NCI-H2196 treated with DMSO at 0.1 percent for 48 hours (cell line): Measurements from ENCODE around the gene CSF3R.
A peak's percentile ranks its signal among the peaks of the same experiment; 100 is the strongest.

ENCODE experiments used
- DNase-seq: peaks from one replicate; lab custom pipeline; 2025; ENCODE audit not compliant: unreplicated experiment; lab: John Stamatoyannopoulos, UW

Gene CSF3R

DNA sequence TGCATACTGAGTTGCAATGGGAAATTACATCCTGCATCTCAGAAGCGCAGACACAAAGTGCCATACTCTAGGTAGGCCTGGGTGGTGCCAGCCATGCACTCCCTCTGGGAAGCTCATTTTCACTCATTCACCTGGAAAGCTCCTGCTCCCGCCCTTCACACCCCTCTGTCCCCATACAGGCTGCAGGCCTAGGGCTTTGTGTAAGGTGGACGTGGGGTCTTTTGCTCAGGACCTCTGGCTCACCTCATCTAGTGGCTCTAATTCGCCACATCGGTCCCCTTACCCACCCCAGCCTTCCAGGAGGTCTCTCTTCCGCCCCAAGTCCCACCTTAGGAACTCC is 19.3 kb downstream of the CSF3R start:
- DNase-seq, result no peak

GRCh38 chr1:36458910-36459309 is 23.8 kb downstream of the CSF3R start:
- no peak for DNase-seq

DNA sequence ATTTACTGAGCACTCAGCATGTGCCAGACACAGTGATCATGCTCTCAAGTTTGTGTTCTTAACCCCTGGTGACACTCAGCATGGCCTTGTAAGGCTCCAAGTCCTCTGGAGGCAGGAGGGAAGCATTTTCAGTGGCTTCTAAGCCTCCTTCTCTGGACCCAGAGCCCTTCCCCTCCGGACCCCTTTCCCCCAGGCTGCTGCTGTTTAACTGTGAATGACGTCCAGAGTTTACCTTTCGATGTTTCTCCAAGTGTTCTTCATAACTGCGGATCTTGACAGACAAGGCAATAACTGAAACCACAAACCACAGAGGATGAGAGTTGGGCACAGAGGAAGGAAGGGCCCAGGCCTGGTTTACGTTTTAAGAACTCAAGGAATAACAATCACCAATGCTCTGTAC is 25.0 kb downstream of the CSF3R start:
- DNase-seq, result no peak

GRCh38 chr1:36456391-36456928 is 26.3 kb downstream of the CSF3R start:
- no peak for DNase-seq

GRCh38 chr1:36455386-36455785 is 27.3 kb downstream of the CSF3R start:
- DNase-seq, result no peak

GRCh38 chr1:36453600-36454388 is 28.9 kb downstream of the CSF3R start:
- no peak for DNase-seq

DNA sequence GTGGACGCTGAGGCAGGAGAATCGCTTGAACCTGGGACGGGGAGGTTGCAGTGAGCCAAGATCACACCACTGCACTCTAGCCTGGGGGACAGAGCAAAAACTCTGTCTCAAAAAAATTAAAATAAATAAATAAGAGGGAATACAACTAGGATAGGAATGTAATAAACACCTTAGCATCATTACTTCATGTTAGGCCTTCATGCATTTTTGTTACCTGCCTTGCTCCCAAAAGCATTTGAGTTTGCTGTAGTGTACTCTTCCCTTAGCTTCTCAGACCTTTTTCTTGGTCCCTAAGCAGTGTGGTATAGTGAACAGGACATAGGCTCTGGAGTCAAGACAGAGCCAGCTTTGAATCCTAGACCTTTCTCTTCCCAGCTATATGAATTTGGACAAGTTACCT is 29.7 kb downstream of the CSF3R start:
- no peak for DNase-seq

GRCh38 chr1:36450919-36451305 is 31.8 kb downstream of the CSF3R start:
- no peak for DNase-seq

- peak; percentile 96 for DNase-seq
Observed at GRCh38 chr1:36450270-36450918, 32.3 kb downstream of the CSF3R start, which contains the start of gene OSCP1. TSS of gene OSCP1 (minus strand) at chr1:36450451. CDS start at chr1:36450369, 82 bp downstream.

- DNase-seq, result no peak
Observed at GRCh38 chr1:36448530-36449056, 34.1 kb downstream of the CSF3R start.

GRCh38 chr1:36447450-36447849 is 35.3 kb downstream of the CSF3R start:
- DNase-seq, result no peak

DNA sequence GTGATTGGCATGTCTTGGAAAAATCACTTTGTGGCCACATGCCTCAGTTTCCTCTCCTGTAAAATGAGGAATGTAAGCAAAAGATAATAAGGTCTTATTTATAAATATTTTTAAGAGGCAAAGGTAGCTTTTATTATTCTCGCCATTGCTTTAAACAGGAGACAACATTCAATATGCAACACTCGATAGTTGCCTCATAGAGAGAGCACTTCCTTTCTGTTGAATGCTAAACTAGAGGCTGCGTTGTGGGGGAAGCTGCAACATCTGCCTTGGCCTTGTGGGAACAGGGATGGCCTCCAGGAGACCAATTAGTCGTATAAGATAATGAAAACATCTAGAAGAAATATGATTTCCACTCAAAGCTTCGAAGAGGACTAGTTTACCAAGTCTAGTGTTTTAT is 36.0 kb downstream of the CSF3R start:
- no peak for DNase-seq

DNA sequence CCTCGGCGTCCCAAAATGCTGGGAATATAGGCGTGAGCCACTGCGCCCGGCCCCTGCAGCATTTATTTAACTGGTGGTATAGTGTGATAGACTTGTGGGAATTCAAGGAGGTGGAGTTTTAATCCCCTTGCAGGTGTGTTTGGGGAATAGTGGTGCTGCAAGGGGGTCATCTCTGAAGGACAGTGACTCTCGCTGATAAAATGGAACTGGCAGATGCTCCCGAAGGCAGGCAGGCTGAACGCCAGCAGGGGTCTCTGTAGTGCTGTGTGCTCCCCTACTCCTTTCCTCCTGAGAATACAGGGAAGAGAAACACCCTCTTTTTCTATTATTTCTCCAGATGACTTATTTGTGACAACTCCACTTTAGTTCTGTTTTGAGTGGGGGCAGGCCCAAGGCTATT is 36.4 kb downstream of the CSF3R start:
- DNase-seq, result no peak

GRCh38 chr1:36443297-36443696 is 39.4 kb downstream of the CSF3R start:
- DNase-seq, result no peak

- no peak for DNase-seq
Observed at GRCh38 chr1:36442337-36442736, 40.4 kb downstream of the CSF3R start.

DNA sequence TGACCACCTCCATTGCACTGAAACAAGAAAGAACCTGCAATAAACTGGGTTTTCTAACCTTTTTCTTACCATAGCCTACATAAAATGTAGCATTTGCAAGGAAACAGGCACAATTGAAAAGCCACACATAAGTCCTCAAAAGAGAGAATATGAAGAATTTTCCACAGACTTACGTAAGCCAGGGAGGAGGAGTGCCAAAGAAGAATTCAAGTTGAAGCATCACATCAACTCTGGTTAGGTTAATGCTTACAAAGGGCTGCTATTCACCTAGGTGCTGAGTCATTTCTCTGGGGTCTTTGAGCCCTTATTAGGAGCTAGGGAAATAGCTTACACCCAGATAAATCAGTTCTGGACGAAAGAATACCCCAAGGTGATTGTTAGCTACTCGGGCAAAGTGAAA is 42.1 kb downstream of the CSF3R start:
- DNase-seq, result no peak

DNA sequence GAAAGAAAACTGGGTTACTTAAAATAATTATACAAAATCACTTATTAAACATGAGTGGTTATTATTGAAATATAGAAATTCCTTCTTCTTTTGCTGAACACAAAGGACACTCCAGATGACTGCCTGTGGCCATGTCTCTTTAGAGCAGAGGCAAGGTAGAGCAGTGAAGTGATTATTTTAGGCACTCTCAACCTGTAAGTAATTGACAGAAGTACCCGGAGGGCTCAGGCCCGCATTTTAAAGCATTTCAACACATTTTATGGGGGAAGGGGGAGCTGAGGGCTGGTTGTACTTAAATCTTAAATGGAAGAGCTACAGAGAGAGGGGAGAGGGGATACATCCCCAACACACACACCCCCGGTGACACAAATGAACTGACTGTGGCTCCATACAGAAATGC is 42.7 kb downstream of the CSF3R start:
- DNase-seq, result no peak

DNA sequence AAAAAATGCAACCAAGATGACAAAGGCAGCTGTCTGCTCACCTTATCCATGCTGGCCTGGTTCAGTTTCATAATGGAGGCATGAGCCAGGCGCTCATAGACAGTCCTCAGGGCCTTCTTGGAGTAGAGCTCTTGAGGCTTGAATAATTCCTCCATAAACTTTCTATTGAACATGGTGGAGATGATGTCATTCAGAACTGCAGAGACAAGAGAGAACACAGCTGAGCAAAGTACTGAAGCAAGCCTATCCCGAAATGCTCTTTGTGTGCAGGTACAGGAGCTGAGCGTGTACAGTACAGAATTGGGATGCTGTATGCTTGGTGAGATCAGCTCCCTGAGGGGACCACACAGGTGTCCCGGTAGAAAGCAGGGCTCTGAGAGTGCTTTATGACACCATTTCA is 44.0 kb downstream of the CSF3R start:
- DNase-seq, result no peak

DNA sequence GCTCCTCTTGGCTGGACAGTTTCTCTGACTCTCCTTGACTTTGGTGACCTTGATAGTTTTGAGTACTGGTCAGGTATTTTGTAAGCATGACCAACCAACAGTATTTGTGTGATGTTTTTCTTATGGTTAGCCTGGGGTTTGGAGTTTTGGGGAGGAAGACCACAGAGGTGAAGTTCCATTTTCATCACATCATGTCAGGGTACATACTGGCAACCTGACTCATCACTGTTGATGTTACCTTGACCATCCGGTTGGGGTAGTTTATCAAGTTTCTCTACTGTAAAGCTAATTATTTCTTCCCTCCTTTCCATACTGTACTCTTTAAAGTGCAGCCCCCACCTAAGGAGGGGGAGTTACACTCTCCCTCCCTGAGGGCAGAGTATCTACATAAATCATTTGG is 45.9 kb downstream of the CSF3R start:
- DNase-seq, result no peak

GRCh38 chr1:36433102-36433501 is 49.6 kb downstream of the CSF3R start:
- DNase-seq, result no peak

DNA sequence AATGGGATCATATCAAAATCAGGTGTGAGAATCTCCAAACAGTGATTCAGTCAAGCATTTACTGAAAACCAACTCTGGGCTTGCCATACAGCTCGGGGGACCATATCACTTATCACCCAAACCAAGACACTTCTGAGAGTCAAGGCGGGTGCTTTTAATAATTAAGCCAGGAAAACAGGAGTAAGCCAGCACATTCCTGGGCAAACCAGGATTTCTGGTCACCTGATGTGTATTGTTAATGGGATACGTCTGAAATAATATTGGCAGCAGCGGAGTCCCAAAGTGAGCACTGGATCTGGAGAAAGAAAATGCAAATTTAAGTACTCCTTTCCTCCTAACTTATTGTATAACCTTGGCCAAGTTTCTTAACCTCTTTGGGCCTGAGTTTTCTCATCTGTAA is 50.1 kb downstream of the CSF3R start:
- no peak for DNase-seq

- no peak for DNase-seq
Observed at GRCh38 chr1:36425791-36426190, 56.9 kb downstream of the CSF3R start.
